NCI-H82 (cell line): ENCODE data around the gene ASTN2.

ENCODE experiments used
- DNase-seq: peaks from one replicate; lab custom pipeline; 2025; lab: John Stamatoyannopoulos, UW

The ASTN2 gene

DNA sequence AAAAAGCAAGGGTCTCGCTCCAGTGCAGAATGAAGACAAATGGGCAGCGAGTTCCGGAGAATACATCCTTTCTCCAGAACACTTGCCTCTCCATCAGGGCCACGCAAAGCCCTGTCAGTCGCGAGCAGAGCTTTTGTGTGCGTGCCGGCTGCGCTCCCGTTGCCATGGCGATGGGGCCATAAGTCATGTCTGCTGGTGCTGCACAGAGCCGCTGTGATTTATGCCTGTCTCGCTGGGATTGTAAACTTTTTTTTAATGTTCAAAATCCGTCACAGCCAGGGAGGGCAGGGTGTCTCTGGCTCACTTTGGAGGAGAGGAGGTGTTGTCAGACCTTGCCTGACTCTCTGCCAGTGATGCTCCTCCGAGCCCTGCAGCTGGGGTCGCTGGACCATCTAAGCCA is 455.0 kb downstream of the ASTN2 start:
- DNase-seq, result peak; percentile 67

GRCh38 chr9:116958881-116959280 is 456.0 kb downstream of the ASTN2 start:
- no peak for DNase-seq

GRCh38 chr9:116954731-116955130 is 460.1 kb downstream of the ASTN2 start:
- DNase-seq, result no peak

GRCh38 chr9:116953271-116953670 is 461.6 kb downstream of the ASTN2 start:
- DNase-seq, result no peak

DNA sequence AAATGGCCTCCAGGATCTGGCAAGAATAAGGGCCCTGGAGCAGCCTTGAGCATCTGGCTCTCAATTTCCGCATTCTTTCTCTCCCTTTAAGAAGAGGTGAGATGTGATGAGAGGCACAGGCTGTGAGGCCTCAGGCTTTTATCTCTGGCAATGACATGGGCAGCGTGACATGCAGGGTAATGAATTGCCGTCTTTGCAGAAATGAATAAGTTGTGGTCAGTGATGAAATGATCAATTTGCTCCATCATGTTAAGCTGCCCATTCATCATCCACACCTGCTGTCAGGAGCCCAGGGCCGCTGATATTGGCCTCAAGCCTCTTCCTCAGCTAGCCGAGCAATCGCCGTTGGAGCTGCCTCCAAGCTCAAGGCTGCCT is 462.4 kb downstream of the ASTN2 start:
- no peak for DNase-seq

GRCh38 chr9:116951588-116952435 is 463.0 kb downstream of the ASTN2 start:
- no peak for DNase-seq

- DNase-seq, result no peak
Observed at GRCh38 chr9:116945817-116946216, 469.0 kb downstream of the ASTN2 start.

- no peak for DNase-seq
Observed at GRCh38 chr9:116944714-116945534, 469.9 kb downstream of the ASTN2 start.

DNA sequence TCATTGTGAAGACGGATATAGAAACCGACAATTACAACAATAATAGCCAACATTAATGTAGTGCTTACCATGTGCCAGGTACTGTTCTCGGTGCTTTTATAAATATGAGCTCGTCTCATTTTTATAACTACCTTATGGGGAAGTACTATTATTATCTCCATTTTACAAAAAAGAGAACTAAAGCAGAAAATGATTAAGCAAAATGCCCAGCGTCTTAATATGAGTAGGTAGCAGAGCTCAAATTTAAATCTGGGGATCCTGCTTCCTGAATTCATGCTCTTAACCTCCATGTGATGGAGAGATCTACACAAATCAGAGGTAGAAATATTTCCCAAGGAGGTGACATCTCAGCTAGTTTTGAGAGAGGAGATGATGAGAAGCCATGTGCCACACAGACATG is 470.9 kb downstream of the ASTN2 start:
- no peak for DNase-seq

GRCh38 chr9:116942593-116943061 is 472.2 kb downstream of the ASTN2 start:
- DNase-seq, result no peak

- peak; percentile 85 for DNase-seq
Observed at GRCh38 chr9:116941266-116941665, 473.6 kb downstream of the ASTN2 start.

DNA sequence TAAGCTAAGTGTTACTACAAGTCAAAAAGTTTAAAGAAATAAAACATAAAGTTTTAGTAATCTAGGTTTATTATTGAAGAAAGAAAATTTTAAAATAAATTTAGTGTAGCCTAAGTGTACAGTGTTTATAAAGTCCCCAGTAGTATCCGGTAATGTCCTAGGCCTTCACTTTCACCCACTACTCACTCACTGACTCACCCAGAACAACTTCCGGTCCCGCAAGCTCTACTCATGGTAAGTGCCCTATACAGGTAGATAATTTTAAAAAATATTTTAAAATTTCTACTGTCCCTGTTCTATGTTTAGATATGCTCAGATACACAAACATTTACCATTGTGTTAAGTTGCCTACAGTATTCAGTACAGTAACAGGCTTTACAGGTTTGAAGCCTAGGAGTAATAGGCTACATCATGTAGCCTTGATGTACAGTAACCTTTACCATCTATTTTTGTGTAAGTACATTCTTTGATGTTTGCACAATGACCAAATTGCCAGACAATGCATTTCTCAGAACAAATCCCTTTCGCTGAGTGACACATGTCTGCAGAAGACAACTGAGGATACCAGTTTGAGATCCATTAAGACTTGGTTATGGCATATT is 474.1 kb downstream of the ASTN2 start:
- DNase-seq, result no peak

- DNase-seq, result no peak
Observed at GRCh38 chr9:116939614-116940013, 475.2 kb downstream of the ASTN2 start.

- DNase-seq, result no peak
Observed at GRCh38 chr9:116939161-116939560, 475.7 kb downstream of the ASTN2 start.

DNA sequence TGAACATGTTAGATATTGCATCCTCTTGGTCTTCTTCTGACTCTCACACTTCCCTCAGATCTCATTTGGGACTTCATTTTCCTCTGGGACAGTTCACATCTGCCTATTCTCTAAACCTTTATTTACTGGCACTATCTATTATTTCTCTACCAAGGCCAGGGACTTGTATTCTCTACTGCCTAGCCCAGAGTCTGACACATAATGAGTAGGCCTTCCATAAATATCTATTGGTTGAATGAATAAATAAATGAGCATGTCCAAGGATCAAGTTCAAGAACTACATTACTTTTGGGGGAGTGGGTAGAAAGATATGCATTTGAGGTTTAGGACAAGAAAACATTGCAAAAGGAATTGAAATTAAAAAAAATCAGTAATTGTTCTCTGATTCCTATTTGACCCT is 477.5 kb downstream of the ASTN2 start:
- DNase-seq, result no peak

DNA sequence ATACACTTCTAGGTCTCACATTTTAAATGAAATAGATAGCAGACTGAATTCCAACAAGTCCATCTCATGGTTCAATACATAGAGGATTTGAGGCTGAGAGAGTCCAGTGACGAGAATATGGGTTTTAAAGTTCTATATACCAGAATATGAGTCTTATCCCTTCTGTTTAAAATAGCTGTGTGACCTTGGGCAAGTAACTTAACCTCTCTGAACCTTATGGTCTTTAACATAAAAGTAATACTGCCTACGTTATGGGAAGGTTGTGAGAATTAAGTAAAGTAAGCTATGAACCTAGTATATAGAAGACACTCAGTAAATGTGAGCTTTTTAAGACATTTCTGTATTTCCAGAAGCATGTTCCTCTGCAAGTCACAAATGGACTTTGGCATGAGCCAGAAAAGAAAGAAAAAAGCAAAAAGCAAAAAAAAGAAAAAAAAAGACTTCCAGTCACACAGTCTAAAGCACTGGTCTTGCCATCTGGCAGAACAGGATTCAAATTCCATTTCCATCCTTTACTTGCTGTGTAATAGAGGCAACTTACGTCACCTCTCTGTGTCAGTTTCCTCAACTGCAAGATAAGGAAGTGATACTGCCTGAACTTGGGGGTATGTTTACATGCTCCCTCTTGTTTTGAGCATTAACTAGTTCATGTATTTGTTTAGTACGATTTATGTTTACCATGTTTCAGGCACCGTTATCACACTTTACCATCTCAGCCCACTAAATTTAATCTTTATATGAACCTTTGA is 479.5 kb downstream of the ASTN2 start:
- no peak for DNase-seq

GRCh38 chr9:116934131-116934530 is 480.7 kb downstream of the ASTN2 start:
- DNase-seq, result no peak

DNA sequence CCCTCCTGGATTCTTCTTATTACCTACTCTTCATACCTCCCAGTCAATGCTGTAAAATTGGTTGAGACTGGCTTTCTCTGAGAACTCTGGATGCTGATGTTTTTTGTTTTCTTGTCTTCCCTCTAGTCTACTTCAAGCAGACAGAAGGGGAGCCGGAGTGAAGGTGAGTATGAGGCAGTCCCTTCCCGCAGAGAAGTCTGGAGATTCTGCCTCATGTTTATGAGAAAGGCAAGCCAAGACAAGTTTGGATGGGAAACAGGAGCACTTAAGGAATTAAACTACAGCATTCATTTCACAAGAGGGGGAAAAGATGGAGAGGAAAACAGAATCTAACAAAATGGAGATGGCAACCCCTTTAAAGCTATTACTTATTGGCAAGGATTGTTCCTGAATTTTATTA is 481.6 kb downstream of the ASTN2 start:
- DNase-seq, result no peak

DNA sequence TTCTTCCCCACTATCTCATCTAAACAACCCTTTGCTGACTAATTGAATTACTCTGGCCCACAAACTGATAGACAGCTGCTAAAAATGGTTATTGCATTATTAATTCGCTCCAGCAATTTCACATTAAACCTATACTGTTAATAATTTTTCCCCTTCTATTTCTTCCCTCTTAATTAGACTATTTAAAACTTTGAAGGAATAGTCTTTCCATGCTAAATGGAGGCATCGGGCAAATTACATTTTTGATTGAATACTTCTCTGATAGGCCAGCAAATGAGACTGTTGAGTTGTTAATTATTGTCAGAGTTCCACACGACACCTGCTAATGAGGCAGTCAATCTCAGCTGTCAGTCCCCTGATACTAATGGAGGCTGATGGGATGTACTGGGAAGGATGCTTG is 485.2 kb downstream of the ASTN2 start:
- no peak for DNase-seq

- DNase-seq, result no peak
Observed at GRCh38 chr9:116928884-116929283, 486.0 kb downstream of the ASTN2 start.

DNA sequence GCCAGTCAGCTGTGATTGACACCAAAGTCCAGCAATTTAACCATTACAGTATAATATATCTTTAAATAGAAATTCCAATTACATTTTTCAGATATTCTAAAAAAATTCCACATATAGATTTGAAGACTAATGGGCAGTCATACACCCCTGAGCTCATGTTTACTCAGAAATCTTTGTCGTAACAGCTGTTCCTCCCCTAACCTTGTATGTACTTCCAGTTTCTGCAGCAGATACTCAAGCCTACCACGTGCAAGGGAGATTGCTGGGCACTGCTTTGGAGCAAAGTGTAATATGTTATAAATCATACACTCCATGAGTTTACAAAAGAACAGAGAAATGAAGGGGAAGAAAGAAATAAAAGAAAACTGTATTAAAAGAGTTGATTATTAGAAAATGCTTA is 486.6 kb downstream of the ASTN2 start:
- DNase-seq, result no peak

DNA sequence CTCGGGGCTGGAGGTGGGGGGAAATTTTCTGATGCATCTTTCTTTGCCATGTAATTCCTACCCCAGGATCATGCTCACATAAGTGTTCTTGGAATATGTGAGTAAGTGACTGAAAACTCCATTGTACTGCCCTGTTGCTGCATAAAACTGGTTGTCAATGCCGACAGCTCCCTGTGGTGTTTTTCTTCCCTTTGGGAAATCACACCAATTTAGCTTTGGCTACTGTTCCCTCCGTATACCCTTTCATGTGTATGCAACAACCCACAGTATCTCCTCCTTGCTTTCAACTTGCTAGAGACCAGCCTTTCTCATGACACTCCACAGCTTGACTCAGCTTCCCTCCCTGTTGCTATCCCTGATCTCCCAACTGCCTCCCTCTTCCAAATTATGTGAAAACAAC is 487.1 kb downstream of the ASTN2 start:
- no peak for DNase-seq
